ENCODE results near the gene NLRP6.

DNA sequence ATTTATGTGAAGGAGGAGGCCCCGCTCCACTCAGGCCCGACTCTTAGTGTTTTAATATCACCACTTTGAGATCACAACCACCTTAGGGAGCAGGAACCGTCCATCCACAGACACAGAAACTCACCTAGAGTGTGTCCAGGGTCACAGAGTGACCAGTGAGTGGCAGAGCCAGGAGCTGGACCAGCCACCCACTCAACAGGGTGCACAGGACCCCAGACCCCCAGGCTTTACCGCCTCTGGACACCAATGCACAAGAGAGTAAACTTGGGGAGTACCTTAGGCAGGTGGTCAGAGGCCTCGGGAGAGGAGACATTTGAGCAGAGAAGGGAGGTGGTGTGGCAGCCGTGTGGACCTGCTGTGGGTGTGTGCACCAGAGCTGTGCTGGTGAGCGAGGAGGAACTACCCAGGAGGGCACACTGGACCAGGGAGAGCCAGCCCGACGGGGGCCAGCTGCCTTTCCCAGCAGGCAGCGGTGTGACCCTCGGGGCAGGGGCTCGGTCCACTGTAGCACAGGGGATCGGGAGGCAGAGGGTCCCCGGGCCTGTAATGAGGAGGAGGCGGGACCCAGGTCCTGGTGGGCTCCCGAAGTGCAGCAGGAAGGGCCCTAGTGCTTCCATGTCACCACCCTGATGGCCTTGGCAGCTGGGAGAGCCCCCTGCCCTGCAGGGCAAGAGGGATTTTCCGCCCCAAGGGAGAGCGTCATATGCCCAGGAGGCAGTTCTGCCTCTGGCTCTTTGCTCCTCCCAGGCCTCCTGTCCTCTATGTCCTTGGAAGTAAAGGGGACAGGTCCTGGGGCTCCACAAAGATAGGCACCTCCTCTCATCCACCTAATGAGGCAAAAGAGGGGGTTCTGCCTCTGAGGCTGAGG is 7.5 kb upstream of the NLRP6 start:
- TF ChIP-seq, protein P1, sequence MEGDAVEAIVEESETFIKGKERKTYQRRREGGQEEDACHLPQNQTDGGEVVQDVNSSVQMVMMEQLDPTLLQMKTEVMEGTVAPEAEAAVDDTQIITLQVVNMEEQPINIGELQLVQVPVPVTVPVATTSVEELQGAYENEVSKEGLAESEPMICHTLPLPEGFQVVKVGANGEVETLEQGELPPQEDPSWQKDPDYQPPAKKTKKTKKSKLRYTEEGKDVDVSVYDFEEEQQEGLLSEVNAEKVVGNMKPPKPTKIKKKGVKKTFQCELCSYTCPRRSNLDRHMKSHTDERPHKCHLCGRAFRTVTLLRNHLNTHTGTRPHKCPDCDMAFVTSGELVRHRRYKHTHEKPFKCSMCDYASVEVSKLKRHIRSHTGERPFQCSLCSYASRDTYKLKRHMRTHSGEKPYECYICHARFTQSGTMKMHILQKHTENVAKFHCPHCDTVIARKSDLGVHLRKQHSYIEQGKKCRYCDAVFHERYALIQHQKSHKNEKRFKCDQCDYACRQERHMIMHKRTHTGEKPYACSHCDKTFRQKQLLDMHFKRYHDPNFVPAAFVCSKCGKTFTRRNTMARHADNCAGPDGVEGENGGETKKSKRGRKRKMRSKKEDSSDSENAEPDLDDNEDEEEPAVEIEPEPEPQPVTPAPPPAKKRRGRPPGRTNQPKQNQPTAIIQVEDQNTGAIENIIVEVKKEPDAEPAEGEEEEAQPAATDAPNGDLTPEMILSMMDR (IDR thresholded peaks at IDR 0.05) = no peak
- TF ChIP-seq POLR2A (IDR thresholded peaks at IDR 0.05) = no peak

All from esophagus squamous epithelium (tissue), 4 donors.